Measurements from ENCODE around the gene GLRA2.

DNA sequence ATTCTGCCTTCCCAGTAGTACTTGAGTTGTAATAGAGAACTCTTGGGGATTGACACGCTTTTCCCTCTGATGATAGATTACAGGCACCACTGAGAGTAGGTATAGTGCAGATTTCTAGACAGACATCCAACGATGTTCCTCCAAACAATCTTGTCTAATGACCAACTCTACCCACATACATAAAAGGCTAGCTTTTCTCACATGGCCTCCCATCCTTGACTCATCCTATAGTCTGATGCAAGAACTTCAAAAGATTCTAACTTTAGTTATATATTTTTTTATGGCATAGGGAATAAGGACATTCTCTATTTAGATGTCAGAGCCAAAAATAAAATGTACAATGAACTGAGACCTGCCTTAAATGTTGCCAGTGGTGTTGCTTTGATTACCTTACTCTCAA lies 60.9 kb downstream of the GLRA2 start:
- TF ChIP-seq, protein P1, sequence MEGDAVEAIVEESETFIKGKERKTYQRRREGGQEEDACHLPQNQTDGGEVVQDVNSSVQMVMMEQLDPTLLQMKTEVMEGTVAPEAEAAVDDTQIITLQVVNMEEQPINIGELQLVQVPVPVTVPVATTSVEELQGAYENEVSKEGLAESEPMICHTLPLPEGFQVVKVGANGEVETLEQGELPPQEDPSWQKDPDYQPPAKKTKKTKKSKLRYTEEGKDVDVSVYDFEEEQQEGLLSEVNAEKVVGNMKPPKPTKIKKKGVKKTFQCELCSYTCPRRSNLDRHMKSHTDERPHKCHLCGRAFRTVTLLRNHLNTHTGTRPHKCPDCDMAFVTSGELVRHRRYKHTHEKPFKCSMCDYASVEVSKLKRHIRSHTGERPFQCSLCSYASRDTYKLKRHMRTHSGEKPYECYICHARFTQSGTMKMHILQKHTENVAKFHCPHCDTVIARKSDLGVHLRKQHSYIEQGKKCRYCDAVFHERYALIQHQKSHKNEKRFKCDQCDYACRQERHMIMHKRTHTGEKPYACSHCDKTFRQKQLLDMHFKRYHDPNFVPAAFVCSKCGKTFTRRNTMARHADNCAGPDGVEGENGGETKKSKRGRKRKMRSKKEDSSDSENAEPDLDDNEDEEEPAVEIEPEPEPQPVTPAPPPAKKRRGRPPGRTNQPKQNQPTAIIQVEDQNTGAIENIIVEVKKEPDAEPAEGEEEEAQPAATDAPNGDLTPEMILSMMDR (IDR thresholded peaks at IDR 0.05; ENCODE audit: insufficient read depth, low read length, poor library complexity, severe bottlenecking): no peak
- no peak for TF ChIP-seq EZH2phosphoT487 (conservative IDR thresholded peaks at IDR 0.05; ENCODE audit: low read length)
